Gastrocnemius medialis (tissue), 4 donors: ENCODE data around the gene BCAS4.

Source experiments
- CTCF ChIP-seq, 5 experiments: fragments of 450-650 bp in 3 of 5; fragments of 200-600 bp in 2 of 5; sonication (generic) in 2 of 5; IDR thresholded peaks in 4 of 5; conservative IDR thresholded peaks in 1 of 5; 1 replicate in 4 of 5; 2 replicates in 1 of 5; pipeline ENCODE4 v1.5.1; 2016 to 2019; ENCODE audit warnings: antibody characterized with exemption in 5 of 5, mild to moderate bottlenecking in 3 of 5, moderate library complexity in 3 of 5
- POLR2A ChIP-seq, 2 donors: fragments of 450-650 bp; IDR thresholded peaks; one replicate each; pipeline ENCODE4 v1.6.1; 2017; ENCODE audit warnings: antibody characterized with exemption in 2 of 2, mild to moderate bottlenecking in 2 of 2, moderate library complexity in 2 of 2

- TF ChIP-seq CTCF (IDR thresholded peaks at IDR 0.05 in 4 of 5, conservative IDR thresholded peaks at IDR 0.05 in 1 of 5) (no peak), POLR2A (IDR thresholded peaks at IDR 0.05) (no peak)
Measured at GRCh38 chr20:50815162-50815989, 20.5 kb downstream of the BCAS4 start.
